Measurements from ENCODE around the gene AIG1.
"Not testable (repeated sequence)": the region's sequence is repeated elsewhere in the genome, so short reads cannot be mapped to it uniquely, and the experiment has no call there.

The AIG1 gene

GRCh38 chr6:143270026-143270425 lies 209.3 kb downstream of the AIG1 start:
- DNase-seq (ENCODE audit: low spot score): no peak

- DNase-seq (ENCODE audit: low spot score): no peak
These were observed 210.3 kb downstream of the AIG1 start for GRCh38 chr6:143271024-143271423.

- DNase-seq (ENCODE audit: low spot score): no peak
These were observed 215.7 kb downstream of the AIG1 start for GRCh38 chr6:143276436-143276835.

- no peak for DNase-seq (ENCODE audit: low spot score)
These were observed 218.7 kb downstream of the AIG1 start for GRCh38 chr6:143279385-143279784.

- DNase-seq (ENCODE audit: low spot score): no peak
These were observed 223.4 kb downstream of the AIG1 start for GRCh38 chr6:143283887-143284645.

GRCh38 chr6:143286251-143286795 lies 225.6 kb downstream of the AIG1 start:
- no peak for DNase-seq (ENCODE audit: low spot score)

- DNase-seq (ENCODE audit: low spot score): no peak
These were observed 228.2 kb downstream of the AIG1 start for GRCh38 chr6:143288923-143289322.

GRCh38 chr6:143290206-143290605 lies 229.5 kb downstream of the AIG1 start:
- no peak for DNase-seq (ENCODE audit: low spot score)

- DNase-seq (ENCODE audit: low spot score): no peak
These were observed 232.8 kb downstream of the AIG1 start for GRCh38 chr6:143293523-143293922.

GRCh38 chr6:143294265-143294860 lies 233.7 kb downstream of the AIG1 start:
- no peak for DNase-seq (ENCODE audit: low spot score)

- no peak for DNase-seq (ENCODE audit: low spot score)
These were observed 235.2 kb downstream of the AIG1 start for GRCh38 chr6:143295932-143296331.

GRCh38 chr6:143298071-143298470 lies 237.4 kb downstream of the AIG1 start:
- no peak for DNase-seq (ENCODE audit: low spot score)

- DNase-seq (ENCODE audit: low spot score): no peak
These were observed 238.8 kb downstream of the AIG1 start for GRCh38 chr6:143299253-143300166.

- no peak for DNase-seq (ENCODE audit: low spot score)
These were observed 240.5 kb downstream of the AIG1 start for GRCh38 chr6:143301188-143301587.

GRCh38 chr6:143307760-143308159 lies 247.1 kb downstream of the AIG1 start:
- not testable (repeated sequence) for DNase-seq (ENCODE audit: low spot score)

GRCh38 chr6:143313163-143313562 lies 252.5 kb downstream of the AIG1 start:
- DNase-seq (ENCODE audit: low spot score): no peak

- no peak for DNase-seq (ENCODE audit: low spot score)
These were observed 260.9 kb downstream of the AIG1 start for GRCh38 chr6:143321491-143322086.

GRCh38 chr6:143322386-143322785 lies 261.7 kb downstream of the AIG1 start:
- DNase-seq (ENCODE audit: low spot score): no peak

GRCh38 chr6:143323729-143324470 lies 263.2 kb downstream of the AIG1 start:
- no peak for DNase-seq (ENCODE audit: low spot score)

- no peak for DNase-seq (ENCODE audit: low spot score)
These were observed 264.9 kb downstream of the AIG1 start for GRCh38 chr6:143325379-143326140.

- no peak for DNase-seq (ENCODE audit: low spot score)
These were observed 268.2 kb downstream of the AIG1 start for GRCh38 chr6:143328876-143329275.
